HG02943 (cell line): ENCODE measurements around the gene SLC1A2.

Source experiments
- ATAC-seq: cut with Tn5 transposase; IDR thresholded peaks from one replicate; pipeline ENCODE4 v1.9.1; 2021; ENCODE audit warnings: mild to moderate bottlenecking, low read depth, moderate library complexity; ENCODE audit not compliant: unreplicated experiment

SLC1A2 gene

GRCh38 chr11:35248558-35249323 is 170.6 kb downstream of the SLC1A2 start:
- ATAC-seq, result no peak

GRCh38 chr11:35247863-35248262 is 171.5 kb downstream of the SLC1A2 start:
- ATAC-seq, result no peak

GRCh38 chr11:35247428-35247827 is 171.9 kb downstream of the SLC1A2 start:
- no peak for ATAC-seq

- no peak for ATAC-seq
These were observed 172.6 kb downstream of the SLC1A2 start for GRCh38 chr11:35246745-35247144.

- ATAC-seq, result no peak
These were observed 173.6 kb downstream of the SLC1A2 start for GRCh38 chr11:35245786-35246185.

- no peak for ATAC-seq
These were observed 174.3 kb downstream of the SLC1A2 start for GRCh38 chr11:35245056-35245455.

GRCh38 chr11:35243774-35244173 is 175.6 kb downstream of the SLC1A2 start:
- ATAC-seq, result no peak

GRCh38 chr11:35242412-35243242 is 176.7 kb downstream of the SLC1A2 start:
- ATAC-seq, result no peak

GRCh38 chr11:35241531-35241930 is 177.8 kb downstream of the SLC1A2 start:
- ATAC-seq, result no peak

GRCh38 chr11:35241083-35241482 is 178.3 kb downstream of the SLC1A2 start:
- no peak for ATAC-seq

- ATAC-seq, result no peak
These were observed 179.8 kb downstream of the SLC1A2 start for GRCh38 chr11:35239471-35240075.

- no peak for ATAC-seq
These were observed 180.5 kb downstream of the SLC1A2 start for GRCh38 chr11:35238882-35239281.

- no peak for ATAC-seq
These were observed 181.3 kb downstream of the SLC1A2 start for GRCh38 chr11:35237860-35238715.

- ATAC-seq, result no peak
These were observed 182.0 kb downstream of the SLC1A2 start for GRCh38 chr11:35237351-35237750.

GRCh38 chr11:35236667-35237003 is 182.7 kb downstream of the SLC1A2 start:
- ATAC-seq, result no peak

- no peak for ATAC-seq
These were observed 183.3 kb downstream of the SLC1A2 start for GRCh38 chr11:35235936-35236666.

- no peak for ATAC-seq
These were observed 183.9 kb downstream of the SLC1A2 start for GRCh38 chr11:35235498-35235897.

- no peak for ATAC-seq
These were observed 184.2 kb downstream of the SLC1A2 start for GRCh38 chr11:35235157-35235468.

GRCh38 chr11:35234460-35235156 is 184.8 kb downstream of the SLC1A2 start:
- no peak for ATAC-seq
